Ishikawa (cell line): Measurements from ENCODE around the gene TBC1D30.

ENCODE experiments used
- CEBPB ChIP-seq: IDR thresholded peaks from 2 replicates; pipeline ENCODE4 v1.6.1; 2012
- CREB1 ChIP-seq: IDR thresholded peaks from 2 replicates; pipeline ENCODE4 v1.6.1; 2012; ENCODE audit warnings: low read depth
- EGR1 ChIP-seq: IDR thresholded peaks from 2 replicates; pipeline ENCODE4 v1.6.1; 2012
- EP300 ChIP-seq: IDR thresholded peaks from 2 replicates; pipeline ENCODE4 v1.6.1; 2012; ENCODE audit warnings: borderline replicate concordance
- FOXM1 ChIP-seq: IDR thresholded peaks from 2 replicates; pipeline ENCODE4 v1.6.1; 2012; ENCODE audit warnings: low read depth, borderline replicate concordance
- NFIC ChIP-seq: IDR thresholded peaks from 2 replicates; pipeline ENCODE4 v1.6.1; 2012
- RAD21 ChIP-seq: IDR thresholded peaks from 2 replicates; pipeline ENCODE4 v1.6.1; 2012; ENCODE audit warnings: low read depth
- REST ChIP-seq: IDR thresholded peaks from 2 replicates; pipeline ENCODE4 v1.6.1; 2012; ENCODE audit warnings: low read depth, mild to moderate bottlenecking
- TAF1 ChIP-seq: IDR thresholded peaks from 2 replicates; pipeline ENCODE4 v1.6.1; 2012; ENCODE audit warnings: low read depth, mild to moderate bottlenecking
- TCF12 ChIP-seq: IDR thresholded peaks from 2 replicates; pipeline ENCODE4 v1.6.1; 2012; ENCODE audit warnings: low read depth
- TEAD4 ChIP-seq: IDR thresholded peaks from 2 replicates; pipeline ENCODE4 v1.6.1; 2012
- USF1 ChIP-seq: IDR thresholded peaks from 2 replicates; pipeline ENCODE4 v1.6.1; 2012
- YY1 ChIP-seq: IDR thresholded peaks from 2 replicates; pipeline ENCODE4 v1.6.1; 2012; ENCODE audit warnings: low read depth
- TF ChIP-seq, protein P1 (sequence below): IDR thresholded peaks from 2 replicates; pipeline ENCODE4 v1.6.1; 2012

GRCh38 chr12:64909124-64909523, 84.7 kb downstream of the TBC1D30 start:
- TF ChIP-seq EP300 (no peak), RAD21 (no peak), CEBPB (no peak), TAF1 (no peak), TEAD4 (no peak), NFIC (no peak), FOXM1 (no peak), REST (no peak), YY1 (no peak), TCF12 (no peak), USF1 (no peak), CREB1 (no peak), EGR1 (no peak)
- TF ChIP-seq, protein P1, sequence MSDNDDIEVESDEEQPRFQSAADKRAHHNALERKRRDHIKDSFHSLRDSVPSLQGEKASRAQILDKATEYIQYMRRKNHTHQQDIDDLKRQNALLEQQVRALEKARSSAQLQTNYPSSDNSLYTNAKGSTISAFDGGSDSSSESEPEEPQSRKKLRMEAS = no peak
